Activated T-helper 9 cell treated with anti-CD3 and anti-CD28 coated beads, Interleukin-2, amount 50 U/mL, for 16 hours (primary cell): ENCODE measurements around the gene GZMA.

Source experiments
- DNase-seq: peaks from one replicate; pipeline ENCODE4 v3.0.0-alpha.2; 2020; ENCODE audit warnings: low read depth

GZMA gene

GRCh38 chr5:55110217-55110616, 7.8 kb downstream of the GZMA start:
- DNase-seq = no peak

DNA sequence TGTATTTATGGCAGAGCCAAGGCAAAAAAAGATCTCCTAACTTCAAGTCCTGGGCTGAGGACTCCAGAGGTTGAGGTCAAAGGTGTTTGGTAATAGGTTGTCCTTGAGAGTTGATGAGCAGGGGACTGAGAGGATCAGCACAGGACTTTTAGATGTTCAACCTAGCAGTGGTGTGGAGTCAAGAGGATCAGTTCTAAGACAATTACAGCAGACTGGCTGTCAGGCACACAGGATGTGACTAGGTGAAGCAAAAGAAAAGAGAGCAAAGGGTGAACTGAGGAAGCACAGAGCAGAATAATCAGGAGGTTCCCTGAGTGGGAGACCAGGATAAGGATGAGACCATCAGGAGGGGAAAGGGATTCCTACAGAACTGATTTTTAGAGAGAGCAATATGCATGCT, 10.9 kb downstream of the GZMA start:
- no peak for DNase-seq

- no peak for DNase-seq
Observed at GRCh38 chr5:55114061-55114460, 11.6 kb downstream of the GZMA start.

DNA sequence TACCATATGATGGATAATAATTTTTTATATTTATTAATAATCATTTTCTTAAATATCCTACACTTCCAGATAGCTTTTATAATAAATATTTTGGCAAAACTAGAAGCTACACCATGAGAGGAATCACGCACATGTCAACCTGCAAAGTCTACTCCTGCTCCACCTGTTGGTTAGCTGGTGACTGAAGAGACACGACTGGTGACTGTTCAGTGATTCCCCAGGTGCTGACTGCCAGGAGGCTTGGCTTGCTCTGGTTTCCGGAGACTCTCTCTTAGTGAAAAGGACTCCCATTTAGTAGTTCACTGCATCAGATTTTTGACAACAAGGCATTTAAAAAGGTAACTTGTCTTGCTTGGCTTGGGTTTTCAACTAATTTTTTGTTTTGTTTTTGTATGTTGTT, 20.9 kb downstream of the GZMA start:
- DNase-seq = no peak

GRCh38 chr5:55134053-55134722, 31.7 kb downstream of the GZMA start:
- DNase-seq = no peak

DNA sequence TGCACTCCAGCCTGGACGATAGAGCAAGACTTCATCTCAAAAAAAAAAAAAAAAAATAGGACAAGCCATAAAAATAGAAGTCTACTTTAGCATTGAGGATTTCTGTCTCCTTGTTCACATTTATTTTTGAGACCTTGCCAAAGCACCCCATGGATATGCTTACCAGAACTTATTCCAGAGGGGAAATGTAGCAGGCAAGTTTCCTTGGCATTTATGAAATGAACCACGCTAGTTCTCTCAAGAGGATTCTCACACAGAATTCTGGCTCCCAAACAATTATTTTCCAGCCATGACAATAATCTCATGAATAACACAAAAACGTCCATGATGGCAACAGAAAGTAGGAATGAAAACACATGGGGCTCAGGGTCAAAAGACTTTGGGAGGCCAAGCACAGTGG, 34.1 kb downstream of the GZMA start:
- no peak for DNase-seq

- DNase-seq = no peak
Observed at GRCh38 chr5:55140908-55141665, 38.6 kb downstream of the GZMA start.

- DNase-seq = no peak
Observed at GRCh38 chr5:55141945-55142690, 39.7 kb downstream of the GZMA start.

DNA sequence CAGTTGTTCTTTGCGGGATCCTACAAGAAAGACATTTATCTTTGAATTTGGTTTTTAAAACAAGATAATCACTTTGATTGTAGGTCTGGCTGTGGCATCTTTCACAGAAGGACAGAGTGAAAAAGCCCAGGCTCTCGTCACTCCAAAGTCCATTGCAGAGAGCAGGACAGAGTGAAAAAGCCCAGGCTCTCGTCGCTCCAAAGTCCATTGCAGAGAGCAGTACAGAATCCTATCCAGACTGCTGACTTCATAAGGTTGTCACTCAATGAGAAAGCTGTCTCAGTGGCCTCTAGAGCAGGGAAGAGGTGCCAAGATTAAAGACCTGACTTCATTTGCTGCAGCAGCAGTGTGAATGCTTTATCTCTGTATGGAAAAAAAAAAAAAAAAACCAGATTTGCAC, 41.2 kb downstream of the GZMA start:
- DNase-seq = no peak

GRCh38 chr5:55146080-55146479, 43.6 kb downstream of the GZMA start:
- no peak for DNase-seq

DNA sequence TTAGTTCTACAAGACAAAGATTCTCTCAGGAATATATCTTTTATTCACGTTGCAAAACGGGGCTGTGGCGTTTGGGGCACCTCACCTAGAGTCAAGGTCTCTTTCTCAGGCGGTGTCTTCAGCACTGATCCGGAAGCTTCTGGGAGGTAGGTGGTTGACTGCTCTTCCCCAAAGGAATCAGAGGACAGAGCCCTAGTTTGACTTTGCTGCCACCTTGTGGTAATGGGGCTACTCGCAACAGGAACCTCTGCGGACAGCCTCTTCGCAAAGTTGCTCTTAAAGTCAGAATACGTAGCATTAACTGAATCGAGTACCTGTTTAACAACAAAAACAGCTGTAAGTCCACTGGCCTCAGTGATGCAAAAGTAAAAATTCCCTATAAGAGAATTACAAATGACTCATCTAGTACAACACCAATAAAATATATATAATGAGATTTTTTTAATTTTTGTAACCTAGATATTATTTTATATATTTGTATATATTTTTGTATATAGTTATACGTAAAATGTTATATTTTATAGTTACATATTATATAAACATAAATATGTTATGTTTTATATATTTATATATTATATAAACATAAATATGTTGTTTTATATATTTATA, 44.2 kb downstream of the GZMA start:
- peak; percentile 64 for DNase-seq

DNA sequence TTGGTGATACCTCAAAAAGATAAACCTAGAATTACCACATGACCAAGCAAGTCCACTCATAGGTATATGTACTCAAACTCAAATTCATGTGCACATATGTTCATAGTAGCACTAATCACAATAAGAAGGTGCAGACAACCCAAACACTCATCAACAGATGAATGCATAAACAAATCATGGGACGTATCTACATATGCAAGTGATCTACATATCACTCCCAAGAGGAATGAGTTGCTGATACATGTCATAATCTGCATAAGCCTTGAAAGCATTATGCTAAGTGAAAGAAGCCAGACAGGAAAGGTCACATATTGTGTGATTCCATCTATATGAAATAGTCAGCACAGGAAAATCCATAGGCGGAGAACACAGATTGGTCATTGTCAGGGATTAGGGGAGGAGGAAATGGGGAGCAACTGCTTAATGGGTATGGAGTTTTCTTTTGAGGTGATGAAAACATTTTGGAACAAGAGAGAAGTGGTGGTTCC, 46.9 kb downstream of the GZMA start:
- no peak for DNase-seq

DNA sequence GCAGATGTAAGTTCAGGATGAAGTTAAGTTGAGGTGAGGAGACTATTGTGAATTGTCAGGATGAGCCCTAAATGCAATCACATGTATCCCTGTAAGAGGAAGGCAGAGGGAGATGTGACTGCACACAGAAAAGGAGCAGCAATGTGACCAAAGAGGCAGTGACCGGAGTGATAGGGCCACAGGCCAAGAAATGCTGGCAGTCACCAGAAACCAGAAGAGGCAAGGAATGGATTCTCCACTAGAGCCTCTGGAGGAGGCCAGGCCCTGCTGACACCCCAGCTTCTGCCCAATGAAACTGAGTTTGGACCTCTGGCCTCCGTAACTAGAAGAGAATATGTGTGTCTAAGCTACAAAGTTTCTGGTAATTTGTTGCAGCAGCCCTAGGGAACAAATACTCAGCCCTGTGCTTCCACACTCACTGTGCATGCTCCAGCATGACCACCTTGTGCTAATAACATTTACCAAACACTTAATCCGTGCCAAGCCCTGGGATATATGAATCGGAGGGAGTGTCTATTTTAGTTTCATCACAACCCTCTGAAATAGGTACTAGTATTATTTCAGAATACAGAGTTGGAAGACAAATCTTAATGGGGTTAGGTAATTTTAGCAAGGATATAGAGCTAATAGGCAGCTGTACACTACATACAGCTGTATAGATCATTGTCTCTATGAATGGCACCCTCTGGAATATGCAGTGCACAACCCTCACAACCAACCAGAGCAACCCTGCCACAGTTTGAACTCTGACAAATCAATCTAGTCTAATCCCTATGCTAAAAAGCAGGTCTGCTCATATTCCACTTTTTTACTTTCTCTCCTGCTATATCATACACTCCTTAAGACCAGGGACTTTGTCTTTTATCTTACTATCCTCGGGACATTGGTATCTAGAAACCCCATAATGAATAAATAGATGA, 49.7 kb downstream of the GZMA start:
- no peak for DNase-seq

GRCh38 chr5:55154873-55155272, 52.4 kb downstream of the GZMA start:
- no peak for DNase-seq
